MM.1S (cell line): ENCODE data around the gene R3HDM1.
"Not testable (repeated sequence)": the region's sequence is repeated elsewhere in the genome, so short reads cannot be mapped to it uniquely, and the experiment has no call there.

Experiments used
- DNase-seq: peaks from one replicate; pipeline ENCODE4 v3.0.0-alpha.2; 2015
- H2AFZ ChIP-seq: fragments of 300-600 bp; sonication (generic); 2 replicates; pipeline ENCODE4 v1.6.0; 2016; ENCODE audit warnings: antibody characterized with exemption, low read length
- H3F3A ChIP-seq: fragments of 300-600 bp; sonication (generic); 2 replicates; pipeline ENCODE4 v1.6.1; 2016; ENCODE audit warnings: mild to moderate bottlenecking, antibody characterized with exemption, low read length, moderate library complexity, mixed read lengths; ENCODE audit not compliant: insufficient read depth
- H3K27ac ChIP-seq: fragments of 300-600 bp; sonication (generic); 2 replicates; pipeline ENCODE4 v1.5.1; 2016; ENCODE audit warnings: mild to moderate bottlenecking, low read length
- H3K27me3 ChIP-seq: fragments of 300-600 bp; sonication (generic); replicated peaks from 2 replicates; pipeline ENCODE4 v1.6.0; 2016; ENCODE audit warnings: low read length; ENCODE audit not compliant: insufficient read depth
- H3K36me3 ChIP-seq: fragments of 300-600 bp; sonication (generic); replicated peaks from 2 replicates; pipeline ENCODE4 v1.6.1; 2016; ENCODE audit warnings: mild to moderate bottlenecking, low read length, mixed read lengths; ENCODE audit not compliant: insufficient read depth
- H3K4me1 ChIP-seq: fragments of 300-600 bp; sonication (generic); 2 replicates; pipeline ENCODE4 v1.6.1; 2016; ENCODE audit warnings: low read length, mixed read lengths
- H3K4me2 ChIP-seq: fragments of 300-600 bp; sonication (generic); 2 replicates; pipeline ENCODE4 v1.6.0; 2016; ENCODE audit warnings: low read depth, low read length
- H3K4me3 ChIP-seq: fragments of 300-600 bp; sonication (generic); 2 replicates; pipeline ENCODE4 v1.5.1; 2016; ENCODE audit warnings: low read length, mixed read lengths
- H3K79me2 ChIP-seq: fragments of 300-600 bp; sonication (generic); 2 replicates; pipeline ENCODE4 v1.6.1; 2016; ENCODE audit warnings: mixed run types, low read length, mixed read lengths
- H3K9ac ChIP-seq: fragments of 300-600 bp; sonication (generic); 2 replicates; pipeline ENCODE4 v1.6.1; 2016; ENCODE audit warnings: low read length, mixed read lengths
- H3K9me2 ChIP-seq: fragments of 300-600 bp; sonication (generic); replicated peaks from 2 replicates; pipeline ENCODE4 v1.6.1; 2016; ENCODE audit warnings: mild to moderate bottlenecking, low read length, mixed read lengths; ENCODE audit not compliant: insufficient read depth
- H3K9me3 ChIP-seq: fragments of 300-600 bp; sonication (generic); replicated peaks from 2 replicates; pipeline ENCODE4 v1.6.1; 2016; ENCODE audit warnings: mild to moderate bottlenecking, low read length, mixed read lengths; ENCODE audit not compliant: insufficient read depth
- H4K20me1 ChIP-seq: fragments of 300-600 bp; sonication (generic); 2 replicates; pipeline ENCODE4 v1.6.1; 2016; ENCODE audit warnings: mild to moderate bottlenecking, low read length, moderate library complexity, mixed read lengths; ENCODE audit not compliant: insufficient read depth
- CTCF ChIP-seq: fragments of 300-600 bp; sonication (generic); IDR thresholded peaks from 2 replicates; pipeline ENCODE4 v1.5.1; 2016; ENCODE audit warnings: antibody characterized with exemption, low read length, mixed read lengths
- EZH2 ChIP-seq: fragments of 300-600 bp; sonication (generic); optimal IDR thresholded peaks from 2 replicates; pipeline ENCODE3; 2017; ENCODE audit warnings: low read depth, mild to moderate bottlenecking, antibody characterized with exemption, low read length, mixed read lengths
- EZH2phosphoT487 ChIP-seq: fragments of 300-600 bp; sonication (generic); IDR thresholded peaks from 2 replicates; pipeline ENCODE4 v1.6.1; 2018; ENCODE audit warnings: antibody characterized with exemption, low read length

Gene R3HDM1

DNA sequence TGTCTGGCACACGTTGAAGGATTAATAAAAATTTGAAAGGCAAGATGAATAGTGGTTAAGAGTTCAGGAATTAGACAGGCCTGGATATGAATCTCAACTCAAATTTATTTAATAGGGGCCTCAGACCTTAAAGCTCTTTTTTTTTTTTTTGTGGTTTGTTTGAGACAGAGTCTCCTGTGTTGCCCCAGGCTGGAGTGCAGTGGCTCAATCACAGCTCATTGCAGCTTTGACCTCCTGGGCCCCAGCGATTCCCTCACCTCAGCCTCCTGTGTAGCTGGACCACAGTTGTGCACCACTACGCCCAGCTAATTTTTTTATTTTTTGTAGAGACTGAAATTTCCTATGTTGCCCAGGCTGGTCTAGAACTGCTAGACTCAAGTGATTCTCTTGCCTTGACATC lies 3.3 kb upstream of the R3HDM1 start:
- no peak overlapping the region for H3K9ac ChIP-seq
- no peaks in the 10 kb centered on the region for H3K27me3 ChIP-seq
- no peak overlapping the region for H3K27ac ChIP-seq
- no peak overlapping the region for H3K4me2 ChIP-seq
- H2AFZ ChIP-seq: no peak overlapping the region
- H3K4me3 ChIP-seq: no peak overlapping the region
- DNase-seq: no peak
- H3K36me3 ChIP-seq: no peaks in the 10 kb centered on the region
- H3K9me3 ChIP-seq: no peaks in the 10 kb centered on the region
- H3K4me1 ChIP-seq: peaks cover 5% of the 10 kb centered on the region
- TF ChIP-seq EZH2 (no peak), EZH2phosphoT487 (no peak), CTCF (no peak)
- peaks cover 6% of the 10 kb centered on the region; the same call in 1 of the 2 replicates for H3F3A ChIP-seq
- H3K79me2 ChIP-seq: peaks cover 15% of the 10 kb centered on the region
- no peaks in the 10 kb centered on the region for H4K20me1 ChIP-seq
- H3K9me2 ChIP-seq: no peaks in the 10 kb centered on the region

DNA sequence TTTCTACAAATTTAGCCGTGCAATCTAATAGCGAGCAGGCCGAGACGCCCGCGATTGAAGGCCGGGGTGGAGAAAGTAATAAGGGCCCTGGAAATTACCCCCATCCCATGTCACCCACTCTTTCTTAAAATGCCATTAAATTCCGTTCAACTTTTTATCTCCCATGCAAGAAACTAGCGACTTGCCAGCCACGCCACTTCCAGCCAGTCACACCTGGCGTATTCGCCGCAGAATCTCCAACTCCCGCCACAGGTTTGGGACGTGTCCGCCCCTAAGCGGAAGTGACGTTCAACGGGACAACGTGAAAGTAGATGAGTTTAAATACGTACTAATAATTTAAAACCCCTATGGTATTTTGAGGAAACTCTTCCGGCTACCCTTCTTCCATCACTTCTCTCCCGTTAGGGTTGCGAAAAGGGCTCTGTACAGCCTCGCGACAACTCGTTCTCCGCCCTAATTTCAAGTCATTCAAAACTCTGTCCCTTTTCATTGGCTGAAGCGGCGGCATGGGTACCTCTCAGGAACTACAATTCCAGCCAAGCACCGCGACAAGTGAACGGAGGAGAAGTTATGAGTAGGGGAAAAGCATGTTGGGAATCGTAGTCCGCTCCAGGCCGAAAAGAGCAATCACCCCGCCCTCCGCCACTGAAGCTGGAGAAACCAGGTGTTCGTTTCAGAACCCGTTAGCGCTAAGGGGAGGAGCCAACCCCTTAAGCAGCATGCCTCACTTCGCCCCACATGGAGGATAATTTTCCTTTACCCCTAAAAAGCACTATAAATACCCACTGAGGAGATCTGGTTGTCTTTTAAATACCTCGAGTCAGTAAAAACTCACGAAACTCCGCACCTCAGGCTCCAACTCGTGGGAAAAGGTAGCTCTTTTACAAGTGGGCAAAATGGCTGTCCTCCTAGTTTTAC lies 712 bp upstream of the R3HDM1 start, which contains the start of gene ZRANB3:
Gene ZRANB3 (minus strand): TSS at position 906 of the 918 bp plus-strand sequence.
- H4K20me1 ChIP-seq: no peaks in the 10 kb centered on the region
- H3K9me3 ChIP-seq: no peaks in the 10 kb centered on the region
- H3K9me2 ChIP-seq: no peaks in the 10 kb centered on the region
- DNase-seq: peak; percentile 99
- H3K9ac ChIP-seq: peak within 1 kb of the TSS; percentile 85
- H3K36me3 ChIP-seq: no peaks in the 10 kb centered on the region
- H3K79me2 ChIP-seq: peaks cover 39% of the 10 kb centered on the region
- H3K4me3 ChIP-seq: peak within 1 kb of the TSS; percentile 92
- peak within 1 kb of the TSS; percentile 87 for H2AFZ ChIP-seq
- peak within 1 kb of the TSS; percentile 90 for H3K27ac ChIP-seq
- H3K4me1 ChIP-seq: peaks cover 7% of the 10 kb centered on the region
- H3K4me2 ChIP-seq: peak within 1 kb of the TSS; percentile 97
- peaks cover 6% of the 10 kb centered on the region; the same call in 1 of the 2 replicates for H3F3A ChIP-seq
- H3K27me3 ChIP-seq: no peaks in the 10 kb centered on the region
- TF ChIP-seq EZH2phosphoT487 (no peak), EZH2 (no peak), CTCF (no peak)

- no peak for TF ChIP-seq EZH2phosphoT487
- no peak for TF ChIP-seq CTCF
- no peak for TF ChIP-seq EZH2
- Histone ChIP-seq H3F3A (peaks cover 6% of the 10 kb centered on the region; the same call in 1 of the 2 replicates), H3K27ac (no peak overlapping the region), H3K4me2 (peak overlapping the region; percentile 97), H3K9me2 (no peaks in the 10 kb centered on the region), H2AFZ (no peak overlapping the region), H3K27me3 (no peaks in the 10 kb centered on the region), H3K36me3 (no peaks in the 10 kb centered on the region), H4K20me1 (no peaks in the 10 kb centered on the region), H3K9me3 (no peaks in the 10 kb centered on the region), H3K4me3 (peak overlapping the region; percentile 92), H3K4me1 (peaks cover 7% of the 10 kb centered on the region), H3K79me2 (peaks cover 57% of the 10 kb centered on the region), H3K9ac (peak overlapping the region; percentile 17; the same call in 1 of the 2 replicates)
- DNase-seq: no peak
Observed at GRCh38 chr2:135532581-135532980, 1.3 kb downstream of the R3HDM1 start.

- H3K4me2 ChIP-seq: peak overlapping the region; percentile 97; the same call in 1 of the 2 replicates
- not testable (repeated sequence) for H4K20me1 ChIP-seq
Observed at GRCh38 chr2:135533545-135533944, 2.3 kb downstream of the R3HDM1 start.

More at GRCh38 chr2:135533545-135533944, 2.3 kb downstream of the R3HDM1 start:
- not testable (repeated sequence) for H3K4me1 ChIP-seq, H3K36me3 ChIP-seq, H3K27ac ChIP-seq, H3K9ac ChIP-seq, H2AFZ ChIP-seq, H3K9me2 ChIP-seq, H3F3A ChIP-seq, DNase-seq, H3K27me3 ChIP-seq, H3K4me3 ChIP-seq, H3K9me3 ChIP-seq
- H3K79me2 ChIP-seq: peaks cover 64% of the 10 kb centered on the region
